PC-3 (cell line): ENCODE measurements around the gene SCYL1. TPM values are rescaled to one million over a fixed set of nuclear protein-coding genes. Genes with fewer than 3 reads are reported as not detected.
A peak's percentile ranks its signal among the peaks of the same experiment; 100 is the strongest.

Experiments used
- ATAC-seq: fragments of 200-7000 bp; cut with Tn5 transposase; 2 replicates; pipeline ENCODE4 v1.9.1; 2020; ENCODE audit warnings: mild to moderate bottlenecking, moderate library complexity
- BruUV-seq: library from RNA; stranded (reverse); fragments of 400-500 nt; replicated peaks from 2 replicates; lab custom pipeline; 2021; lab: Mats Ljungman, UMichigan
- CTCF ChIA-PET: fragments of 300-600 bp; sonication (Branson Sonifier 250); formaldehyde crosslinking; loops from one replicate; lab custom pipeline; 2022; ENCODE audit warnings: antibody characterized with exemption; lab: Charles Lee
- POLR2A ChIA-PET: fragments of 300-600 bp; sonication (Branson Sonifier 250); formaldehyde crosslinking; loops from one replicate; lab custom pipeline; 2022; ENCODE audit warnings: antibody characterized with exemption; ENCODE audit not compliant: unreplicated experiment; lab: Charles Lee
- DNase-seq: peaks from one replicate; pipeline ENCODE4 v3.0.0-alpha.2; 2015
- H2AFZ ChIP-seq: fragments of 300-600 bp; sonication (generic); 2 replicates; pipeline ENCODE4 v1.6.0; 2016; ENCODE audit warnings: antibody characterized with exemption, low read length
- H3F3A ChIP-seq: fragments of 300-600 bp; sonication (generic); one replicate; pipeline ENCODE4 v1.6.0; 2017; ENCODE audit warnings: antibody characterized with exemption, low read length, control low read depth, mild to moderate bottlenecking; ENCODE audit not compliant: unreplicated experiment
- H3K27ac ChIP-seq: fragments of 300-600 bp; sonication (generic); 2 replicates; pipeline ENCODE4 v1.5.1; 2016; ENCODE audit warnings: mild to moderate bottlenecking, low read length
- H3K27me3 ChIP-seq: fragments of 300-600 bp; sonication (generic); 2 replicates; pipeline ENCODE4 v1.6.1; 2016; ENCODE audit warnings: low read length, mixed read lengths
- H3K36me3 ChIP-seq: fragments of 300-600 bp; sonication (generic); 2 replicates; pipeline ENCODE4 v1.6.1; 2016; ENCODE audit warnings: low read depth, mixed run types, low read length, mixed read lengths
- H3K4me1 ChIP-seq: fragments of 300-600 bp; sonication (generic); 2 replicates; pipeline ENCODE4 v1.5.1; 2016; ENCODE audit warnings: low read length; ENCODE audit not compliant: insufficient read depth
- H3K4me2 ChIP-seq: fragments of 300-600 bp; sonication (generic); 2 replicates; pipeline ENCODE4 v1.6.0; 2016; ENCODE audit warnings: low read length
- H3K4me3 ChIP-seq: fragments of 300-600 bp; sonication (generic); 2 replicates; pipeline ENCODE4 v1.5.1; 2016; ENCODE audit warnings: mild to moderate bottlenecking, low read length, mixed read lengths
- H3K79me2 ChIP-seq: fragments of 300-600 bp; sonication (generic); 2 replicates; pipeline ENCODE4 v1.6.1; 2017; ENCODE audit warnings: low read length, mixed read lengths
- H3K9ac ChIP-seq: fragments of 300-600 bp; sonication (generic); 2 replicates; pipeline ENCODE4 v1.6.0; 2016; ENCODE audit warnings: mild to moderate bottlenecking, low read length
- H3K9me2 ChIP-seq: fragments of 300-600 bp; sonication (generic); replicated peaks from 2 replicates; pipeline ENCODE4 v1.6.1; 2016; ENCODE audit warnings: mixed run types, low read length, mixed read lengths
- H3K9me3 ChIP-seq: fragments of 300-600 bp; sonication (generic); 2 replicates; pipeline ENCODE4 v1.6.1; 2016; ENCODE audit warnings: low read length, mixed read lengths
- H4K20me1 ChIP-seq: fragments of 300-600 bp; sonication (generic); 2 replicates; pipeline ENCODE4 v1.6.1; 2016; ENCODE audit warnings: low read length, mixed read lengths
- EZH2 ChIP-seq: fragments of 300-600 bp; sonication (generic); IDR thresholded peaks from one replicate; pipeline ENCODE4 v1.6.1; 2017; ENCODE audit warnings: antibody characterized with exemption, mild to moderate bottlenecking, low read length; ENCODE audit not compliant: unreplicated experiment
- EZH2phosphoT487 ChIP-seq: fragments of 300-600 bp; sonication (generic); IDR thresholded peaks from 2 replicates; pipeline ENCODE4 v1.6.1; 2018; ENCODE audit warnings: mild to moderate bottlenecking, antibody characterized with exemption, low read length, borderline replicate concordance
- intact Hi-C: fragments of 100-400 bp; cut with micrococcal nuclease; formaldehyde crosslinking; loops from 2 replicates; pipeline ENCODE4 v1.9.0; 2023
- total RNA-seq: library from RNA; depleted of rRNA; stranded (reverse); fragments of >200 nt; gene quantifications from 2 replicates; pipeline ENCODE4 v1.2.3, GENCODE V29; 2014
- TF ChIP-seq, protein P1 (sequence below): fragments of 300-600 bp; sonication (generic); conservative IDR thresholded peaks from 2 replicates; pipeline ENCODE4 v1.5.1; 2017; ENCODE audit warnings: antibody characterized with exemption, low read depth, mild to moderate bottlenecking, low read length

SCYL1 gene
- total RNA-seq, 1 experiment from 2014 or later, result 201 TPM

- no peak for DNase-seq
- intact Hi-C loops, result loop anchor here (2.0 kb wide), 1 partner anchor 37 kb away; the partner anchor contains the start of genes MAP3K11 and PCNX3
- peak overlapping the region; percentile 75 for H3K4me3 ChIP-seq
- H3K79me2 ChIP-seq, result peaks cover 28% of the 10 kb centered on the region
- TF ChIP-seq EZH2phosphoT487, result no peak
- TF ChIP-seq, protein P1, sequence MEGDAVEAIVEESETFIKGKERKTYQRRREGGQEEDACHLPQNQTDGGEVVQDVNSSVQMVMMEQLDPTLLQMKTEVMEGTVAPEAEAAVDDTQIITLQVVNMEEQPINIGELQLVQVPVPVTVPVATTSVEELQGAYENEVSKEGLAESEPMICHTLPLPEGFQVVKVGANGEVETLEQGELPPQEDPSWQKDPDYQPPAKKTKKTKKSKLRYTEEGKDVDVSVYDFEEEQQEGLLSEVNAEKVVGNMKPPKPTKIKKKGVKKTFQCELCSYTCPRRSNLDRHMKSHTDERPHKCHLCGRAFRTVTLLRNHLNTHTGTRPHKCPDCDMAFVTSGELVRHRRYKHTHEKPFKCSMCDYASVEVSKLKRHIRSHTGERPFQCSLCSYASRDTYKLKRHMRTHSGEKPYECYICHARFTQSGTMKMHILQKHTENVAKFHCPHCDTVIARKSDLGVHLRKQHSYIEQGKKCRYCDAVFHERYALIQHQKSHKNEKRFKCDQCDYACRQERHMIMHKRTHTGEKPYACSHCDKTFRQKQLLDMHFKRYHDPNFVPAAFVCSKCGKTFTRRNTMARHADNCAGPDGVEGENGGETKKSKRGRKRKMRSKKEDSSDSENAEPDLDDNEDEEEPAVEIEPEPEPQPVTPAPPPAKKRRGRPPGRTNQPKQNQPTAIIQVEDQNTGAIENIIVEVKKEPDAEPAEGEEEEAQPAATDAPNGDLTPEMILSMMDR, result no peak
- no peak for TF ChIP-seq EZH2
- H2AFZ ChIP-seq, result no peak overlapping the region
- ChIA-PET POLR2A (interaction anchor here (0.6 kb wide), 1 partner anchor 35 kb away, joined by 3 read pairs; no protein-coding TSS in a partner anchor), CTCF (interaction anchor here (0.9 to 1.1 kb wide), 2 partner anchors 10 to 18 kb away, joined by 4 to 7 read pairs; partner anchors contain the start of gene KCNK7)
- no peak for ATAC-seq
- no peaks in the 10 kb centered on the region for H3K9me2 ChIP-seq
- H3K4me1 ChIP-seq, result peaks cover 43% of the 10 kb centered on the region
- H3K27me3 ChIP-seq, result no peaks in the 10 kb centered on the region
- BruUV-seq, result no TSS peak
- peak overlapping the region; percentile 76 for H3K9ac ChIP-seq
- H4K20me1 ChIP-seq, result peaks cover 5% of the 10 kb centered on the region
- H3K4me2 ChIP-seq, result peak overlapping the region; percentile 91
- peak overlapping the region; percentile 65 for H3K27ac ChIP-seq
- H3K36me3 ChIP-seq, result peaks cover 3% of the 10 kb centered on the region; the same call in 1 of the 2 replicates
- no peaks in the 10 kb centered on the region for H3K9me3 ChIP-seq
- peaks cover 4% of the 10 kb centered on the region for H3F3A ChIP-seq
Measured at GRCh38 chr11:65577756-65578109, 52.9 kb downstream of the SCYL1 start.

GRCh38 chr11:65578134-65578533 is 53.3 kb downstream of the SCYL1 start:
- CTCF ChIA-PET, result no interaction called here
- peak overlapping the region; percentile 75; the same call in 1 of the 2 replicates for H3K4me3 ChIP-seq
- H3K9me2 ChIP-seq, result no peaks in the 10 kb centered on the region
- peaks cover 3% of the 10 kb centered on the region; the same call in 1 of the 2 replicates for H3K36me3 ChIP-seq
- H3F3A ChIP-seq, result peaks cover 4% of the 10 kb centered on the region
- TF ChIP-seq, protein P1, result no peak
- no peak for TF ChIP-seq EZH2
- TF ChIP-seq EZH2phosphoT487, result no peak
- H3K27ac ChIP-seq, result peak overlapping the region; percentile 65
- H3K4me2 ChIP-seq, result peak overlapping the region; percentile 91
- peaks cover 40% of the 10 kb centered on the region for H3K4me1 ChIP-seq
- POLR2A ChIA-PET, result no interaction called here
- no peak overlapping the region for H2AFZ ChIP-seq
- peaks cover 24% of the 10 kb centered on the region for H3K79me2 ChIP-seq
- ATAC-seq (no peak), DNase-seq (no peak)
- peak overlapping the region; percentile 76; the same call in 1 of the 2 replicates for H3K9ac ChIP-seq
- H4K20me1 ChIP-seq, result peaks cover 5% of the 10 kb centered on the region
- H3K27me3 ChIP-seq, result no peaks in the 10 kb centered on the region
- no peaks in the 10 kb centered on the region for H3K9me3 ChIP-seq
- no TSS peak for BruUV-seq
- intact Hi-C loops, result no loop called here

DNA sequence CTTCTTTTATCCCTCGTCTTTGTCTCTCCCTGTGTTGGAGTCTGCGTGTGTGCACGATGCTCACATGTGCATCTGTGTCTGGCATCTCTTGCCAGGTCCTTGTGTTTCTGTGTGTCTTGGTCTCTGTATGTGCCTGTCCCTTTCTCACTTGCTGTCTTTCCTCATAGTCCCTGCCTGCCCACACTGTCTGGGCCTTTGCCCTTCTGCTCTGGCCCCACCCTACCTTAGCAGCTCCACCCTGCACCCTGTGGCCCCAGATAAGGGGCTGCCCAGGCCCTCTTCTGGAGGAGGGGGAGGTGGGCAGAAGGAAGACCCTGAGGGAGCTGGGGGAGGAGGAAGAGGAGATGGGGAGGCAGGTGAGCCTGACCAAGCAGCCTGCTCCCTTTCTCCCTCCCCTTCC is 53.8 kb downstream of the SCYL1 start:
- H3F3A ChIP-seq, result peaks cover under 1% of the 10 kb centered on the region
- H3K4me2 ChIP-seq, result no peak overlapping the region
- H4K20me1 ChIP-seq, result peaks cover 5% of the 10 kb centered on the region
- peaks cover 3% of the 10 kb centered on the region; the same call in 1 of the 2 replicates for H3K36me3 ChIP-seq
- no peak overlapping the region for H3K27ac ChIP-seq
- ATAC-seq (no peak), DNase-seq (no peak)
- H2AFZ ChIP-seq, result no peak overlapping the region
- H3K9ac ChIP-seq, result no peak overlapping the region
- POLR2A ChIA-PET, result no interaction called here
- no peaks in the 10 kb centered on the region for H3K9me3 ChIP-seq
- no peak for TF ChIP-seq EZH2
- TF ChIP-seq, protein P1, result no peak
- no peak for TF ChIP-seq EZH2phosphoT487
- H3K27me3 ChIP-seq, result no peaks in the 10 kb centered on the region
- no TSS peak for BruUV-seq
- H3K4me1 ChIP-seq, result peaks cover 35% of the 10 kb centered on the region
- H3K9me2 ChIP-seq, result no peaks in the 10 kb centered on the region
- intact Hi-C loops, result no loop called here
- H3K79me2 ChIP-seq, result peaks cover 18% of the 10 kb centered on the region
- CTCF ChIA-PET, result no interaction called here
- H3K4me3 ChIP-seq, result no peak overlapping the region
